H9 (cell line): Measurements from ENCODE around the gene DNER. TPM values are rescaled to one million over a fixed set of nuclear protein-coding genes. Genes with fewer than 3 reads are reported as not detected.

Source experiments
- DNase-seq: peaks from one replicate; pipeline ENCODE4 v3.0.0-alpha.2; 2017
- H2AFZ ChIP-seq: one replicate; pipeline ENCODE4 v1.6.1; 2013; ENCODE audit warnings: mild to moderate bottlenecking, low read length, control low read depth, moderate library complexity
- H2AK5ac ChIP-seq: 2 replicates; pipeline ENCODE4 v1.6.1; 2013; ENCODE audit warnings: low read length, control low read depth, mixed read lengths; ENCODE audit not compliant: insufficient read length
- H2BK120ac ChIP-seq: one replicate; pipeline ENCODE4 v1.6.1; 2013; ENCODE audit warnings: low read depth, mild to moderate bottlenecking, low read length, control low read depth, inconsistent platforms; ENCODE audit not compliant: poor library complexity, severe bottlenecking
- H2BK12ac ChIP-seq: 2 replicates; pipeline ENCODE4 v1.6.1; 2013; ENCODE audit warnings: low read length, control low read depth, mixed read lengths, low read depth; ENCODE audit not compliant: insufficient read length
- H2BK15ac ChIP-seq: 2 replicates; pipeline ENCODE4 v1.6.1; 2013; ENCODE audit warnings: low read depth, low read length, control low read depth
- H2BK20ac ChIP-seq: one replicate; pipeline ENCODE4 v1.6.1; 2013; ENCODE audit warnings: low read depth, mild to moderate bottlenecking, low read length, control low read depth, inconsistent platforms; ENCODE audit not compliant: poor library complexity, severe bottlenecking
- H2BK5ac ChIP-seq: 2 replicates; pipeline ENCODE4 v1.6.1; 2013; ENCODE audit warnings: low read length, control low read depth, mixed read lengths; ENCODE audit not compliant: insufficient read length
- H3K14ac ChIP-seq: 2 replicates; pipeline ENCODE4 v1.6.1; 2013; ENCODE audit warnings: low read length, control low read depth; ENCODE audit not compliant: insufficient read depth
- H3K18ac ChIP-seq: 2 replicates; pipeline ENCODE4 v1.6.1; 2013; ENCODE audit warnings: low read depth, mild to moderate bottlenecking, mixed read lengths, low read length, control low read depth; ENCODE audit not compliant: insufficient read length
- H3K23ac ChIP-seq: 2 replicates; pipeline ENCODE4 v1.6.1; 2013; ENCODE audit warnings: low read length, control low read depth, mixed read lengths, low read depth; ENCODE audit not compliant: insufficient read length
- H3K23me2 ChIP-seq: 2 replicates; pipeline ENCODE4 v1.6.1; 2013; ENCODE audit warnings: low read depth, mild to moderate bottlenecking, mixed read lengths, low read length, control low read depth; ENCODE audit not compliant: insufficient read length, poor library complexity, severe bottlenecking
- H3K27ac ChIP-seq: 2 replicates; pipeline ENCODE4 v1.5.1; 2013; ENCODE audit warnings: low read length, control low read depth, mixed read lengths, low read depth; ENCODE audit not compliant: insufficient read length
- H3K27me3 ChIP-seq: 2 replicates; pipeline ENCODE4 v1.6.1; 2013; ENCODE audit warnings: low read length, control low read depth, inconsistent platforms; ENCODE audit not compliant: insufficient read depth
- H3K4ac ChIP-seq: 2 replicates; pipeline ENCODE4 v1.6.1; 2013; ENCODE audit warnings: low read depth, mild to moderate bottlenecking, control low read depth, inconsistent platforms, low read length, moderate library complexity
- H3K4me1 ChIP-seq: 2 replicates; pipeline ENCODE4 v1.6.1; 2013; ENCODE audit warnings: low read length, control low read depth, inconsistent platforms; ENCODE audit not compliant: insufficient read depth
- H3K4me2 ChIP-seq: 2 replicates; pipeline ENCODE4 v1.6.1; 2013; ENCODE audit warnings: low read length, control low read depth, mixed read lengths; ENCODE audit not compliant: insufficient read length, insufficient read depth
- H3K56ac ChIP-seq: 2 replicates; pipeline ENCODE4 v1.6.1; 2013; ENCODE audit warnings: low read depth, mild to moderate bottlenecking, mixed read lengths, low read length, control low read depth; ENCODE audit not compliant: insufficient read length
- H3K79me1 ChIP-seq: 2 replicates; pipeline ENCODE4 v1.6.1; 2013; ENCODE audit warnings: low read depth, mild to moderate bottlenecking, moderate library complexity, low read length, control low read depth, inconsistent platforms; ENCODE audit not compliant: insufficient read depth, poor library complexity, severe bottlenecking
- H3K79me2 ChIP-seq: 2 replicates; pipeline ENCODE4 v1.6.1; 2013; ENCODE audit warnings: low read length, control low read depth, inconsistent platforms; ENCODE audit not compliant: insufficient read depth
- H3K9ac ChIP-seq: 2 replicates; pipeline ENCODE4 v1.6.1; 2013; ENCODE audit warnings: low read length, control low read depth, mixed read lengths; ENCODE audit not compliant: insufficient read length; ENCODE audit errors: extremely low read depth
- H3K9me3 ChIP-seq: one replicate; pipeline ENCODE4 v1.6.1; 2013; ENCODE audit warnings: low read depth, low read length, inconsistent platforms; ENCODE audit not compliant: control insufficient read depth
- H3T11ph ChIP-seq: one replicate; pipeline ENCODE4 v1.6.1; 2013; ENCODE audit warnings: mild to moderate bottlenecking, low read length, control low read depth, inconsistent platforms
- H4K20me1 ChIP-seq: one replicate; pipeline ENCODE4 v1.6.1; 2013; ENCODE audit not compliant: control insufficient read depth, insufficient read length, insufficient read depth
- H4K5ac ChIP-seq: 2 replicates; pipeline ENCODE4 v1.6.1; 2013; ENCODE audit warnings: low read depth, mild to moderate bottlenecking, mixed read lengths, low read length, control low read depth; ENCODE audit not compliant: insufficient read length
- H4K8ac ChIP-seq: replicated peaks from 2 replicates; pipeline ENCODE4 v1.6.1; 2013; ENCODE audit warnings: low read length, control low read depth, mixed read lengths, low read depth; ENCODE audit not compliant: insufficient read length
- H4K91ac ChIP-seq: 2 replicates; pipeline ENCODE4 v1.6.1; 2013; ENCODE audit warnings: low read depth, mild to moderate bottlenecking, moderate library complexity, mixed read lengths, low read length, control low read depth; ENCODE audit not compliant: insufficient read length
- H3K27ac Mint-ChIP-seq, 3 experiments: 2 replicates in 2 of 3; 3 replicates in 1 of 3; pipeline ENCODE4 v1.8.0; 2020 to 2021; ENCODE audit warnings: mixed read lengths in 3 of 3, mild to moderate bottlenecking in 1 of 3, moderate library complexity in 1 of 3
- H3K27me3 Mint-ChIP-seq: 2 replicates; pipeline ENCODE4 v1.8.0; 2021; ENCODE audit warnings: low read depth, mild to moderate bottlenecking, moderate library complexity, mixed read lengths
- H3K36me3 Mint-ChIP-seq, 3 experiments: 2 replicates in 2 of 3; 3 replicates in 1 of 3; pipeline ENCODE4 v1.8.0; 2020 to 2021; ENCODE audit warnings: low read depth in 3 of 3, mixed read lengths in 3 of 3; ENCODE audit not compliant: insufficient read depth in 1 of 3
- H3K4me1 Mint-ChIP-seq, 2 experiments: 2 replicates each; pipeline ENCODE4 v1.8.0; 2020; ENCODE audit warnings: mixed read lengths in 2 of 2
- H3K4me3 Mint-ChIP-seq, 2 experiments: 2 replicates in 1 of 2; 3 replicates in 1 of 2; pipeline ENCODE4 v1.8.0; 2020 to 2021; ENCODE audit warnings: mild to moderate bottlenecking in 2 of 2, mixed read lengths in 2 of 2, moderate library complexity in 1 of 2
- H3K9me3 Mint-ChIP-seq, 2 experiments: 2 replicates in 1 of 2; 3 replicates in 1 of 2; pipeline ENCODE4 v1.8.0; 2020; ENCODE audit warnings: mild to moderate bottlenecking in 2 of 2, mixed read lengths in 2 of 2, moderate library complexity in 1 of 2
- WGBS: extraction: QIAGEN DNeasy Blood & Tissue Kit; methylation state at CpG from one replicate; pipeline ENCODE4 v1.1.7; 2013; ENCODE audit warnings: missing lambda C conversion rate, low lambda C conversion rate, mixed read lengths; ENCODE audit not compliant: insufficient read length; ENCODE audit errors: extremely low coverage; 5-methylcytosine and 5-hydroxymethylcytosine counted together
- total RNA-seq: library from RNA; stranded (reverse); gene quantifications from 2 replicates; pipeline ENCODE4 v1.2.1, GENCODE V29; 2021
- TF ChIP-seq, protein P1 (sequence below): fragments of 200-600 bp; sonication (generic); conservative IDR thresholded peaks from 3 replicates; pipeline ENCODE4 v1.8.0; 2021; ENCODE audit warnings: antibody characterized with exemption, mild to moderate bottlenecking

Gene DNER
- total RNA-seq, 1 experiment from 2014 or later = 1.0 TPM

DNA sequence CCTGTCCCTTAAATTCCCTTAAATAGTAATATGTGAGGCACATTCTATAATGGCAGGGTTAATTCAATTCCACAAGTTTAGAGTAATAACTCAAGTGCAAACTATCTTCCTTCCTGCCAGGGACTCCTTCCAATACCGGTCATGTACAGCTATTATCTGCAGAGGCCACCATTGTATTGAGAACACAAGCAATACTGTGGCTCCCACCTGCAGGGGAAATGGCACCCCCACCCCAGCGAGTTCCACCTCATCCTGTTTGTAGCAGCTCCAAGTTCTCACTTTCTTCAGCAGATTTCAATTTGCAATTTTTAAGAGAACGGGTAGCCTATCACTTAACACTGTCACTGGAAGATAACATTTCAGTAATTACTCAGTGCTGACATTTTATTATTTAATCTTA is 271.2 kb downstream of the DNER start:
- Histone ChIP-seq H3K4me2 (no peak overlapping the region), H3K23ac (no peak overlapping the region), H3K9ac (no peak overlapping the region), H2BK120ac (no peak overlapping the region), H3K18ac (no peak overlapping the region), H3K56ac (no peak overlapping the region), H2BK12ac (no peak overlapping the region), H2AK5ac (no peak overlapping the region), H3K27ac (no peak overlapping the region), H3K4me1 (no peaks in the 10 kb centered on the region; the same call in 1 of the 2 replicates), H2AFZ (no peak overlapping the region), H3K14ac (no peak overlapping the region), H3K23me2 (peaks cover 4% of the 10 kb centered on the region), H2BK5ac (no peak overlapping the region), H3K79me2 (no peaks in the 10 kb centered on the region), H4K5ac (no peak overlapping the region), H3K9me3 (no peaks in the 10 kb centered on the region), H3T11ph (no peak overlapping the region), H2BK15ac (no peak overlapping the region), H3K27me3 (no peaks in the 10 kb centered on the region), H2BK20ac (no peak overlapping the region), H3K4ac (no peak overlapping the region), H4K91ac (no peak overlapping the region), H4K8ac (no peak overlapping the region), H3K79me1 (no peaks in the 10 kb centered on the region), H4K20me1 (no peaks in the 10 kb centered on the region)
- TF ChIP-seq, protein P1, sequence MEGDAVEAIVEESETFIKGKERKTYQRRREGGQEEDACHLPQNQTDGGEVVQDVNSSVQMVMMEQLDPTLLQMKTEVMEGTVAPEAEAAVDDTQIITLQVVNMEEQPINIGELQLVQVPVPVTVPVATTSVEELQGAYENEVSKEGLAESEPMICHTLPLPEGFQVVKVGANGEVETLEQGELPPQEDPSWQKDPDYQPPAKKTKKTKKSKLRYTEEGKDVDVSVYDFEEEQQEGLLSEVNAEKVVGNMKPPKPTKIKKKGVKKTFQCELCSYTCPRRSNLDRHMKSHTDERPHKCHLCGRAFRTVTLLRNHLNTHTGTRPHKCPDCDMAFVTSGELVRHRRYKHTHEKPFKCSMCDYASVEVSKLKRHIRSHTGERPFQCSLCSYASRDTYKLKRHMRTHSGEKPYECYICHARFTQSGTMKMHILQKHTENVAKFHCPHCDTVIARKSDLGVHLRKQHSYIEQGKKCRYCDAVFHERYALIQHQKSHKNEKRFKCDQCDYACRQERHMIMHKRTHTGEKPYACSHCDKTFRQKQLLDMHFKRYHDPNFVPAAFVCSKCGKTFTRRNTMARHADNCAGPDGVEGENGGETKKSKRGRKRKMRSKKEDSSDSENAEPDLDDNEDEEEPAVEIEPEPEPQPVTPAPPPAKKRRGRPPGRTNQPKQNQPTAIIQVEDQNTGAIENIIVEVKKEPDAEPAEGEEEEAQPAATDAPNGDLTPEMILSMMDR = no peak
- H3K4me3 Mint-ChIP-seq = no peak overlapping the region
- WGBS = no CpG with 5 or more reads among the region's 3 CpGs
- no peaks in the 10 kb centered on the region for H3K36me3 Mint-ChIP-seq
- peaks cover 0 to 8% of the 10 kb centered on the region in 2 experiments; a peak in 2 of 4 replicates for H3K4me1 Mint-ChIP-seq
- DNase-seq = no peak
- no peak overlapping the region for H3K27ac Mint-ChIP-seq
- no peaks in the 10 kb centered on the region; the same call in 1 of the 2 replicates for H3K27me3 Mint-ChIP-seq
- no peaks in the 10 kb centered on the region for H3K9me3 Mint-ChIP-seq
